A549 (cell line): ENCODE results near the gene TMEM120B. TPM values are rescaled to one million over a fixed set of nuclear protein-coding genes. Genes with fewer than 3 reads are reported as not detected.

Experiments
- ATAC-seq, 2 experiments: fragments of 200-7000 bp in 1 of 2; fragments of >200 bp in 1 of 2; cut with Nextera tagmentation in 1 of 2; cut with Tn5 transposase in 1 of 2; 3 replicates each; pipeline versions ENCODE4 v1.8.0 to v1.9.1; 2018 to 2020; ENCODE audit warnings: mild to moderate bottlenecking in 1 of 2, moderate library complexity in 1 of 2
- CTCF ChIA-PET: fragments of 300-600 bp; sonication (Branson Sonifier 250); formaldehyde crosslinking; extraction: SDS; loops from one replicate; lab custom pipeline; 2021; ENCODE audit warnings: antibody characterized with exemption, inconsistent platforms; lab: Yijun Ruan, JAX
- POLR2A ChIA-PET: fragments of 350-600 bp; formaldehyde crosslinking; extraction: SDS; loops from one replicate; lab custom pipeline; 2021; ENCODE audit warnings: antibody characterized with exemption, inconsistent platforms; lab: Yijun Ruan, JAX
- DNase-seq, 2 experiments: peaks; one replicate each; pipeline versions ENCODE4 v3.0.0 to v3.0.0-alpha.2; 2011 to 2016; ENCODE audit warnings: low read depth in 1 of 2, low spot score in 1 of 2
- FAIRE-seq: peaks from 2 replicates; lab custom pipeline; 2011; peaks lifted over from hg19 to GRCh38; lab: Jason Lieb, UNC
- H3K27ac ChIP-seq, 2 experiments: fragments of >200 bp; sonication (Bioruptor Twin); formaldehyde crosslinking; 3 replicates each; pipeline ENCODE4 v1.5.1; 2016 to 2017
- H3K4me1 ChIP-seq: fragments of >200 bp; sonication (Bioruptor Twin); formaldehyde crosslinking; 3 replicates; pipeline ENCODE4 v1.6.1; 2016
- H3K4me2 ChIP-seq: fragments of >200 bp; sonication (Bioruptor Twin); formaldehyde crosslinking; 3 replicates; pipeline ENCODE4 v1.6.1; 2016
- H3K4me3 ChIP-seq: fragments of >200 bp; sonication (Bioruptor Twin); formaldehyde crosslinking; 3 replicates; pipeline ENCODE4 v1.5.1; 2016
- H3K9me3 ChIP-seq: fragments of >200 bp; sonication (Bioruptor Twin); formaldehyde crosslinking; 3 replicates; pipeline ENCODE4 v1.6.1; 2016
- CTCF ChIP-seq: fragments of >200 bp; sonication (Bioruptor Twin); formaldehyde crosslinking; IDR thresholded peaks from 3 replicates; pipeline ENCODE4 v1.5.1; 2016
- E2F6 ChIP-seq: IDR thresholded peaks from 2 replicates; pipeline ENCODE4 v1.6.1; 2012; ENCODE audit warnings: low read depth, borderline replicate concordance
- ESRRA ChIP-seq: fragments of 150-350 bp; IDR thresholded peaks from 2 replicates; pipeline ENCODE4 v1.6.1; 2014; ENCODE audit warnings: mild to moderate bottlenecking, low read length, borderline replicate concordance
- FOSB ChIP-seq: fragments of 250-450 bp; sonication (Bioruptor Pico); IDR thresholded peaks from 2 replicates; pipeline ENCODE4 v1.5.0; 2020; ENCODE audit warnings: mild to moderate bottlenecking, moderate library complexity
- FOSL2 ChIP-seq, 2 experiments: fragments of 450-650 bp in 1 of 2; fragments of >200 bp in 1 of 2; sonication (Bioruptor Twin) in 1 of 2; formaldehyde crosslinking; IDR thresholded peaks; 2 replicates each; pipeline versions ENCODE4 v1.5.0 to v1.6.1; 2016 to 2020; ENCODE audit warnings: mild to moderate bottlenecking in 1 of 2, moderate library complexity in 1 of 2
- FOXS1 ChIP-seq: fragments of 250-450 bp; sonication (Bioruptor Pico); IDR thresholded peaks from 2 replicates; pipeline ENCODE4 v1.5.0; 2020; ENCODE audit warnings: mild to moderate bottlenecking, moderate library complexity
- GATA3 ChIP-seq: IDR thresholded peaks from 2 replicates; pipeline ENCODE4 v1.6.1; 2012; ENCODE audit warnings: borderline replicate concordance
- HDAC2 ChIP-seq: fragments of 200-600 bp; sonication (generic); IDR thresholded peaks from 2 replicates; pipeline ENCODE4 v1.6.1; 2016
- HMGXB4 ChIP-seq: fragments of 250-450 bp; sonication (Bioruptor Pico); IDR thresholded peaks from 2 replicates; pipeline ENCODE4 v1.5.0; 2021; ENCODE audit warnings: mild to moderate bottlenecking, moderate library complexity, borderline replicate concordance
- KDM1A ChIP-seq: fragments of 200-600 bp; sonication (generic); IDR thresholded peaks from 2 replicates; pipeline ENCODE4 v1.6.1; 2016; ENCODE audit warnings: low read depth, mild to moderate bottlenecking
- KDM5A ChIP-seq: fragments of 200-600 bp; sonication (generic); IDR thresholded peaks from 2 replicates; pipeline ENCODE4 v1.6.1; 2016; ENCODE audit warnings: antibody characterized with exemption, mild to moderate bottlenecking
- MYC ChIP-seq: IDR thresholded peaks from 2 replicates; pipeline ENCODE4 v1.6.1; 2012; ENCODE audit warnings: mild to moderate bottlenecking, inconsistent platforms, low read length, improper control_type of control experiment, borderline replicate concordance
- PBX3 ChIP-seq: IDR thresholded peaks from 2 replicates; pipeline ENCODE4 v1.6.1; 2012
- REST ChIP-seq: fragments of 200-600 bp; sonication (generic); IDR thresholded peaks from 2 replicates; pipeline ENCODE4 v1.6.1; 2016; ENCODE audit warnings: antibody characterized with exemption, mild to moderate bottlenecking, moderate library complexity
- USF2 ChIP-seq: fragments of 450-650 bp; IDR thresholded peaks from 2 replicates; pipeline ENCODE4 v1.6.1; 2014; ENCODE audit warnings: antibody characterized with exemption
- ZC3H11A ChIP-seq: fragments of 450-650 bp; IDR thresholded peaks from 2 replicates; pipeline ENCODE4 v1.6.1; 2014; ENCODE audit warnings: antibody characterized with exemption, mild to moderate bottlenecking
- ZFP36 ChIP-seq: fragments of 450-650 bp; IDR thresholded peaks from 2 replicates; pipeline ENCODE4 v1.6.1; 2014; ENCODE audit warnings: borderline replicate concordance; ENCODE audit not compliant: partially characterized antibody
- ZSCAN20 ChIP-seq: fragments of 250-450 bp; sonication (Bioruptor Pico); IDR thresholded peaks from 2 replicates; pipeline ENCODE4 v1.8.0; 2022; ENCODE audit warnings: mild to moderate bottlenecking, moderate library complexity
- WGBS: methylation state at CpG from one replicate; pipeline ENCODE4 v1.1.6; 2017; ENCODE audit errors: missing lambda C conversion rate; 5-methylcytosine and 5-hydroxymethylcytosine counted together
- polyA plus RNA-seq, 4 experiments: library from polyadenylated mRNA; depleted of rRNA in 3 of 4; stranded (reverse); fragments of >200 nt; fragmentation: RNase III in 1 of 4; extraction: RNeasy Plus Mini Kit Qiagen cat#74134 plus additional on column Dnase treatment in 1 of 4; gene quantifications; 2 replicates in 3 of 4; 3 replicates in 1 of 4; pipeline ENCODE4 v1.2.3, GENCODE V29; 2011 to 2017

The TMEM120B gene
- polyA plus RNA-seq, 2 of the 4 experiments (the other 2 are of a cell fraction), result 10.6 to 13.2 TPM

- Histone ChIP-seq H3K9me3 (no peaks in the 10 kb centered on the region; the same call in 2 of the 3 replicates), H3K4me1 (peaks cover 26% of the 10 kb centered on the region), H3K4me2 (peak overlapping the region; percentile 16; the same call in 1 of the 3 replicates), H3K27ac (peak overlapping the region; percentile 15 to 44; a peak in 4 of 6 replicates), H3K4me3 (no peak overlapping the region)
- ChIA-PET CTCF (interaction anchor here (1.0 to 5.0 kb wide), 2 partner anchors 65 to 85 kb away, joined by 3 to 50 read pairs; partner anchors contain the start of gene RHOF), POLR2A (no interaction called here)
- DNase-seq (peak in 1 of 2 experiments; percentile 79), FAIRE-seq (no peak), ATAC-seq (peak; percentile 35 to 42; a peak in 5 of 6 replicates)
- 46% methylated on average over 5 of the region's 5 CpGs for WGBS
- TF ChIP-seq CTCF (no peak), FOSL2 (IDR thresholded peaks at IDR 0.05) (no peak), FOSL2 (CRISPR knock-in tag; IDR thresholded peaks at IDR 0.05) (peak; percentile 70), ZFP36 (no peak)
Measured at GRCh38 chr12:121709478-121709961, 3.0 kb upstream of the TMEM120B start.

GRCh38 chr12:121711361-121712189 is 977 bp upstream of the TMEM120B start:
- WGBS, result 78% methylated on average over 24 of the region's 24 CpGs
- Histone ChIP-seq H3K9me3 (no peaks in the 10 kb centered on the region), H3K4me2 (peak overlapping the region; percentile 92), H3K27ac (peak overlapping the region; percentile 73 to 86), H3K4me1 (peaks cover 28% of the 10 kb centered on the region), H3K4me3 (peak overlapping the region; percentile 69)
- ChIA-PET POLR2A (interaction anchor here (0.7 to 1.5 kb wide), 5 partner anchors 37 to 830 kb away, joined by 3 to 5 read pairs (median 3); partner anchors contain the start of gene RHOF), CTCF (interaction anchor here (0.6 to 5.0 kb wide), 21 partner anchors 9 to 100 kb away, joined by 3 to 50 read pairs (median 5); partner anchors contain the start of gene RHOF)
- no peak for ATAC-seq
- no peak for TF ChIP-seq E2F6
- no peak for FAIRE-seq
- no peak for DNase-seq

GRCh38 chr12:121712190-121712460 is 427 bp upstream of the TMEM120B start:
- FAIRE-seq (no peak), ATAC-seq (peak; percentile 57 to 61), DNase-seq (peak; percentile 53 to 55)
- H3K4me2 ChIP-seq, result peak overlapping the region; percentile 92
- no peaks in the 10 kb centered on the region for H3K9me3 ChIP-seq
- H3K27ac ChIP-seq, result peak overlapping the region; percentile 73 to 86
- H3K4me3 ChIP-seq, result peak overlapping the region; percentile 69
- POLR2A ChIA-PET, result interaction anchor here (0.7 to 1.5 kb wide), 4 partner anchors 36 to 91 kb away, joined by 3 to 4 read pairs (median 3); partner anchors contain the start of gene RHOF
- CTCF ChIA-PET, result interaction anchor here (0.6 to 5.0 kb wide), 19 partner anchors 8 to 100 kb away, joined by 3 to 50 read pairs (median 4); partner anchors contain the start of gene RHOF
- WGBS, result 2% methylated on average over 16 of the region's 16 CpGs
- H3K4me1 ChIP-seq, result peaks cover 32% of the 10 kb centered on the region
- TF ChIP-seq MYC (no peak), ESRRA (no peak), FOXS1 (CRISPR knock-in tag) (no peak), GATA3 (no peak), REST (no peak), FOSB (CRISPR knock-in tag) (no peak), PBX3 (peak; percentile 36; the same call in 1 of the 2 replicates), HDAC2 (no peak), E2F6 (peak; percentile 21; the same call in 1 of the 2 replicates), ZC3H11A (no peak), HMGXB4 (CRISPR knock-in tag) (no peak), KDM5A (no peak), KDM1A (no peak), USF2 (no peak), ZSCAN20 (no peak)
